NCI-H526 treated with DMSO at 0.1 percent for 48 hours (cell line): ENCODE data around the gene ABCD2.
"Not testable (repeated sequence)": the region's sequence is repeated elsewhere in the genome, so short reads cannot be mapped to it uniquely, and the experiment has no call there.

Experiments
- DNase-seq: peaks from one replicate; lab custom pipeline; 2025; lab: John Stamatoyannopoulos, UW

Gene ABCD2

GRCh38 chr12:39538679-39539104 is 80.9 kb downstream of the ABCD2 start:
- no peak for DNase-seq

- no peak for DNase-seq
Measured at GRCh38 chr12:39533951-39534350, 85.7 kb downstream of the ABCD2 start.

GRCh38 chr12:39532448-39532847 is 87.2 kb downstream of the ABCD2 start:
- DNase-seq, result no peak

- no peak for DNase-seq
Measured at GRCh38 chr12:39526974-39527373, 92.6 kb downstream of the ABCD2 start.

- DNase-seq, result not testable (repeated sequence)
Measured at GRCh38 chr12:39522167-39522566, 97.4 kb downstream of the ABCD2 start.

- no peak for DNase-seq
Measured at GRCh38 chr12:39510001-39510400, 109.6 kb downstream of the ABCD2 start.

- DNase-seq, result no peak
Measured at GRCh38 chr12:39505554-39505953, 114.0 kb downstream of the ABCD2 start.

GRCh38 chr12:39505023-39505422 is 114.6 kb downstream of the ABCD2 start:
- DNase-seq, result no peak

GRCh38 chr12:39503439-39503838 is 116.2 kb downstream of the ABCD2 start:
- no peak for DNase-seq

- DNase-seq, result no peak
Measured at GRCh38 chr12:39502726-39503125, 116.9 kb downstream of the ABCD2 start.
